Retinal pigment epithelial cell (primary cell): ENCODE data around the gene SPRY1.

Experiments
- DNase-seq: peaks from one replicate; pipeline ENCODE4 v3.0.0-alpha.2; 2010; ENCODE audit warnings: low read depth
- H3K4me3 ChIP-seq: 2 replicates; pipeline ENCODE4 v1.5.1; 2011; ENCODE audit warnings: mild to moderate bottlenecking, low read length, control low read depth, moderate library complexity
- TF ChIP-seq, protein P1 (sequence below): conservative IDR thresholded peaks from 2 replicates; pipeline ENCODE4 v1.5.1; 2011; ENCODE audit warnings: low read depth, low read length, control low read depth, inconsistent platforms

Gene SPRY1

GRCh38 chr4:123399627-123400358 lies 3.2 kb downstream of the SPRY1 start:
- no peak for DNase-seq
- H3K4me3 ChIP-seq, result peak overlapping the region; percentile 84
- TF ChIP-seq, protein P1, sequence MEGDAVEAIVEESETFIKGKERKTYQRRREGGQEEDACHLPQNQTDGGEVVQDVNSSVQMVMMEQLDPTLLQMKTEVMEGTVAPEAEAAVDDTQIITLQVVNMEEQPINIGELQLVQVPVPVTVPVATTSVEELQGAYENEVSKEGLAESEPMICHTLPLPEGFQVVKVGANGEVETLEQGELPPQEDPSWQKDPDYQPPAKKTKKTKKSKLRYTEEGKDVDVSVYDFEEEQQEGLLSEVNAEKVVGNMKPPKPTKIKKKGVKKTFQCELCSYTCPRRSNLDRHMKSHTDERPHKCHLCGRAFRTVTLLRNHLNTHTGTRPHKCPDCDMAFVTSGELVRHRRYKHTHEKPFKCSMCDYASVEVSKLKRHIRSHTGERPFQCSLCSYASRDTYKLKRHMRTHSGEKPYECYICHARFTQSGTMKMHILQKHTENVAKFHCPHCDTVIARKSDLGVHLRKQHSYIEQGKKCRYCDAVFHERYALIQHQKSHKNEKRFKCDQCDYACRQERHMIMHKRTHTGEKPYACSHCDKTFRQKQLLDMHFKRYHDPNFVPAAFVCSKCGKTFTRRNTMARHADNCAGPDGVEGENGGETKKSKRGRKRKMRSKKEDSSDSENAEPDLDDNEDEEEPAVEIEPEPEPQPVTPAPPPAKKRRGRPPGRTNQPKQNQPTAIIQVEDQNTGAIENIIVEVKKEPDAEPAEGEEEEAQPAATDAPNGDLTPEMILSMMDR, result no peak

DNA sequence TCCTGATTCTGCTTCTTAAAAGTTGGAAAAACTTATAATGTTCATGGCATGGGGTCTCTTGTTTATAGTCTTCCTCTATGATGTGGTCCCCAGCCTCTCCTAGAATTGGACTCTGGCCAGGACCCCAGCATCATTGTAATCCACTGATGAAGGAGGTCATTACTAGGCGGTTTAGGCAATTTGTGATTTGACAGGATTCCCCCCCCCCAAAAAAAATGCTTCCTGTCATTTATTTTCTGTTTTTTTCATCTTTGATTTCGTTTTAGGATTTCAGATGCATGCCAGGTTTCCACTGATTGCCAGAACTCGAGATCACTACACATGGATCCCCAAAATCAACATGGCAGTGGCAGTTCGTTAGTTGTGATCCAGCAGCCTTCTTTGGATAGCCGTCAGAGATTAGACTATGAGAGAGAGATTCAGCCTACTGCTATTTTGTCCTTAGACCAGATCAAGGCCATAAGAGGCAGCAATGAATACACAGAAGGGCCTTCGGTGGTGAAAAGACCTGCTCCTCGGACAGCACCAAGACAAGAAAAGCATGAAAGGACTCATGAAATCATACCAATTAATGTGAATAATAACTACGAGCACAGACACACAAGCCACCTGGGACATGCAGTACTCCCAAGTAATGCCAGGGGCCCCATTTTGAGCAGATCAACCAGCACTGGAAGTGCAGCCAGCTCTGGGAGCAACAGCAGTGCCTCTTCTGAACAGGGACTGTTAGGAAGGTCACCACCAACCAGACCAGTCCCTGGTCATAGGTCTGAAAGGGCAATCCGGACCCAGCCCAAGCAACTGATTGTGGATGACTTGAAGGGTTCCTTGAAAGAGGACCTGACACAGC lies 4.9 kb downstream of the SPRY1 start:
- TF ChIP-seq, protein P1, result no peak
- peak overlapping the region; percentile 84 for H3K4me3 ChIP-seq
- no peak for DNase-seq

GRCh38 chr4:123402121-123402465 lies 5.5 kb downstream of the SPRY1 start:
- H3K4me3 ChIP-seq, result no peak overlapping the region
- no peak for DNase-seq
- TF ChIP-seq, protein P1, result no peak

DNA sequence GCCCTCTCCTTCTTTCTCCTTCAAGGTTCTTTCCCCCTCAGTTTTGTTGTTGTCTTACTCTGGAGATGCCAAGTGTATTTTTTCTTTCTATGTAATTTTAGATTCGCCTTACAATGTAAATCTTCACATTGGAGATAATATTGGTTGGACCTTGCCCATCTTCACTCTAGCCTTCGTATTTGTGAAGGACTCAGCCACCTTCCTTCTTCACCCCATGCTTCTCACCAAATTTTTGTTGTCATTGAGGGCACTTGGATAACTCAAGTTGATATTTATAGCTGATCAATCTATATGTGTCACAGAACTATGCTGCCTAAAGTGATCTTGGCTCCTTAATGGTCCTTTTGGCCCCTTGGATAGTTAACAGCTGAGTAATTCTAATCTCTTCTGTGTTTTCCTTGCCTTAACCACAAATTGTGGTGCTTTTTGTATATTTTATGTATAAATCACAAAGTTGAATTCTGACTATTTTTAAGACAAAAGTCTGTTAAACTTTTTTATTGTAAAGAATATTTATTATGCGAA lies 6.5 kb downstream of the SPRY1 start:
- no peak overlapping the region for H3K4me3 ChIP-seq
- TF ChIP-seq, protein P1, result no peak
- no peak for DNase-seq

GRCh38 chr4:123404533-123404932 lies 7.9 kb downstream of the SPRY1 start:
- TF ChIP-seq, protein P1, result no peak
- H3K4me3 ChIP-seq, result no peak overlapping the region

DNA sequence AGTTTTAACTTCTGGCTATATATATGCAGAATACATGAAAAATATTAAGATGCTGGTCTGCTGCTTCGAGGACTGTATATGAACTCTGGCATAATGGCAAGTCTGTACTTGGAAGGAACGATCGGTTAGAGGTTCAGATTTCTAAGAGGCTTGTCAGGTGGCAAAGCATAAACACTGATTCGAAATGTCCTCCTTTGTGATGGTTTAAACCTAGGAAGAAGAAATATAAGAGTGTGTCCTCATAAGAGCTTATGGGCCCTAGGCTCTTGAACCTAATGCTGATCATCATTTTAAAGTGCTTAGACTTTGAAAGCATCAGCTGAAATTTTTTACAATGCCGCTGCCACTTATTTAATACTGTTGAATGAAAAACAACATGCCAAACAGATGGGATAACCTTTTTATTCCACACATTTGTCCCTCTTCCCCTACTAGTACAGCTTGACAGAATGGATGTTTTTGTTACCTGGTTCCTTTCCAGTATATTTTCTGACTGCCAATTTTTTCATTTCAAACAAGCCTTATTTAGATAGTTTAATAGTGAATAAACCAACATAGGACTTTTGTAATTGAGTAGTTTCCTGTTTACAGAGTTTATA lies 8.8 kb downstream of the SPRY1 start:
- TF ChIP-seq, protein P1, result no peak

More at GRCh38 chr4:123404533-123404932, 7.9 kb downstream of the SPRY1 start:
- DNase-seq, result no peak

More for the DNA sequence above, 8.8 kb downstream of the SPRY1 start:
- no peak for DNase-seq
- H3K4me3 ChIP-seq, result no peak overlapping the region
